ENCODE results near the gene STX8.
"Not testable (repeated sequence)": the region's sequence is repeated elsewhere in the genome, so short reads cannot be mapped to it uniquely, and the experiment has no call there.

Gene STX8

GRCh38 chr17:9410737-9411136, 164.9 kb downstream of the STX8 start:
- no peaks in the 10 kb centered on the region for H3K4me1 Mint-ChIP-seq
- DNase-seq: no peak
- no peaks in the 10 kb centered on the region for H3K27me3 Mint-ChIP-seq
- H3K4me3 Mint-ChIP-seq: no peak overlapping the region
- peaks cover 0 to 6% of the 10 kb centered on the region in 2 donors for H3K9me3 Mint-ChIP-seq
- no peak overlapping the region for H3K27ac Mint-ChIP-seq
- no peak for ATAC-seq

- H3K27ac Mint-ChIP-seq: no peak overlapping the region
- H3K27me3 Mint-ChIP-seq: no peaks in the 10 kb centered on the region
- ATAC-seq (no peak), DNase-seq (no peak)
- H3K9me3 Mint-ChIP-seq: peaks cover 0 to 6% of the 10 kb centered on the region in 2 donors
- no peak overlapping the region for H3K4me3 Mint-ChIP-seq
- H3K4me1 Mint-ChIP-seq: no peaks in the 10 kb centered on the region
Observed at GRCh38 chr17:9410301-9410700, 165.3 kb downstream of the STX8 start.

GRCh38 chr17:9409878-9410277, 165.7 kb downstream of the STX8 start:
- H3K4me3 Mint-ChIP-seq: no peak overlapping the region
- DNase-seq (no peak), ATAC-seq (no peak)
- peaks cover 2 to 6% of the 10 kb centered on the region in 2 donors for H3K9me3 Mint-ChIP-seq
- H3K27me3 Mint-ChIP-seq: no peaks in the 10 kb centered on the region
- H3K27ac Mint-ChIP-seq: no peak overlapping the region
- H3K4me1 Mint-ChIP-seq: no peaks in the 10 kb centered on the region

GRCh38 chr17:9408868-9409829, 166.5 kb downstream of the STX8 start:
- DNase-seq: no peak
- peaks cover 4 to 6% of the 10 kb centered on the region in 2 donors for H3K9me3 Mint-ChIP-seq
- no peaks in the 10 kb centered on the region for H3K27me3 Mint-ChIP-seq
- no peak overlapping the region for H3K4me3 Mint-ChIP-seq
- ATAC-seq: no peak
- H3K27ac Mint-ChIP-seq: no peak overlapping the region
- H3K4me1 Mint-ChIP-seq: no peaks in the 10 kb centered on the region

GRCh38 chr17:9408381-9408780, 167.2 kb downstream of the STX8 start:
- no peaks in the 10 kb centered on the region for H3K4me1 Mint-ChIP-seq
- no peak overlapping the region for H3K4me3 Mint-ChIP-seq
- H3K27me3 Mint-ChIP-seq: no peaks in the 10 kb centered on the region
- peaks cover 0 to 4% of the 10 kb centered on the region in 2 donors for H3K9me3 Mint-ChIP-seq
- ATAC-seq (no peak), DNase-seq (no peak)
- no peak overlapping the region for H3K27ac Mint-ChIP-seq

GRCh38 chr17:9406046-9406606, 169.5 kb downstream of the STX8 start:
- Mint-ChIP-seq H3K4me1 (no peaks in the 10 kb centered on the region), H3K9me3 (peaks cover 0 to 12% of the 10 kb centered on the region in 2 donors), H3K4me3 (no peak overlapping the region), H3K27ac (no peak overlapping the region), H3K27me3 (no peaks in the 10 kb centered on the region)
- ATAC-seq (no peak), DNase-seq (no peak)

GRCh38 chr17:9403257-9403656, 172.4 kb downstream of the STX8 start:
- DNase-seq (no peak), ATAC-seq (no peak)
- no peaks in the 10 kb centered on the region for H3K27me3 Mint-ChIP-seq
- H3K9me3 Mint-ChIP-seq: peaks cover 0 to 12% of the 10 kb centered on the region in 2 donors
- no peak overlapping the region for H3K4me3 Mint-ChIP-seq
- no peaks in the 10 kb centered on the region for H3K4me1 Mint-ChIP-seq
- H3K27ac Mint-ChIP-seq: no peak overlapping the region

- peaks cover 0 to 12% of the 10 kb centered on the region in 2 donors for H3K9me3 Mint-ChIP-seq
- no peak overlapping the region for H3K27ac Mint-ChIP-seq
- H3K27me3 Mint-ChIP-seq: no peaks in the 10 kb centered on the region
- no peaks in the 10 kb centered on the region for H3K4me1 Mint-ChIP-seq
- ATAC-seq: no peak
- H3K4me3 Mint-ChIP-seq: no peak overlapping the region
- DNase-seq: peak in 1 of 2 donors; percentile 18
Observed at GRCh38 chr17:9402590-9403199, 172.9 kb downstream of the STX8 start.

GRCh38 chr17:9401434-9401833, 174.2 kb downstream of the STX8 start:
- H3K4me1 Mint-ChIP-seq: no peaks in the 10 kb centered on the region
- H3K27ac Mint-ChIP-seq: no peak overlapping the region
- DNase-seq (no peak), ATAC-seq (no peak)
- no peaks in the 10 kb centered on the region for H3K27me3 Mint-ChIP-seq
- peaks cover 0 to 12% of the 10 kb centered on the region in 2 donors for H3K9me3 Mint-ChIP-seq
- no peak overlapping the region for H3K4me3 Mint-ChIP-seq

GRCh38 chr17:9389111-9389527, 186.5 kb downstream of the STX8 start:
- peak in 1 of 2 donors; percentile 41 for DNase-seq
- ATAC-seq: peak; percentile 93
- Mint-ChIP-seq H3K27ac (peak overlapping the region in 1 of 2 donors; percentile 78), H3K4me1 (peaks cover 17% of the 10 kb centered on the region), H3K27me3 (no peaks in the 10 kb centered on the region), H3K4me3 (no peak overlapping the region), H3K9me3 (peaks cover 15 to 20% of the 10 kb centered on the region in 2 donors)

GRCh38 chr17:9386401-9386800, 189.2 kb downstream of the STX8 start:
- Mint-ChIP-seq H3K27ac (no peak overlapping the region), H3K4me1 (peaks cover 17% of the 10 kb centered on the region), H3K9me3 (no peaks in the 10 kb centered on the region), H3K4me3 (no peak overlapping the region), H3K27me3 (no peaks in the 10 kb centered on the region)
- DNase-seq (no peak), ATAC-seq (no peak)

GRCh38 chr17:9383826-9384225, 191.8 kb downstream of the STX8 start:
- H3K4me1 Mint-ChIP-seq: peaks cover 3% of the 10 kb centered on the region
- H3K4me3 Mint-ChIP-seq: no peak overlapping the region
- no peaks in the 10 kb centered on the region for H3K27me3 Mint-ChIP-seq
- DNase-seq (no peak), ATAC-seq (no peak)
- H3K27ac Mint-ChIP-seq: no peak overlapping the region
- H3K9me3 Mint-ChIP-seq: no peaks in the 10 kb centered on the region

- DNase-seq (no peak), ATAC-seq (no peak)
- Mint-ChIP-seq H3K4me1 (no peaks in the 10 kb centered on the region), H3K27me3 (no peaks in the 10 kb centered on the region), H3K4me3 (no peak overlapping the region), H3K9me3 (no peaks in the 10 kb centered on the region), H3K27ac (no peak overlapping the region)
Observed at GRCh38 chr17:9382626-9383025, 193.0 kb downstream of the STX8 start.

- ATAC-seq: no peak
- H3K4me3 Mint-ChIP-seq: no peak overlapping the region
- DNase-seq: no peak
- no peaks in the 10 kb centered on the region for H3K4me1 Mint-ChIP-seq
- H3K9me3 Mint-ChIP-seq: no peaks in the 10 kb centered on the region
- H3K27ac Mint-ChIP-seq: no peak overlapping the region
- no peaks in the 10 kb centered on the region for H3K27me3 Mint-ChIP-seq
Observed at GRCh38 chr17:9381068-9381467, 194.6 kb downstream of the STX8 start.

GRCh38 chr17:9380361-9380760, 195.3 kb downstream of the STX8 start:
- H3K27me3 Mint-ChIP-seq: no peaks in the 10 kb centered on the region

GRCh38 chr17:9376177-9376576, 199.4 kb downstream of the STX8 start:
- not testable (repeated sequence) for H3K4me3 Mint-ChIP-seq, H3K4me1 Mint-ChIP-seq, ATAC-seq, DNase-seq, H3K27ac Mint-ChIP-seq, H3K27me3 Mint-ChIP-seq, H3K9me3 Mint-ChIP-seq

More at GRCh38 chr17:9380361-9380760, 195.3 kb downstream of the STX8 start:
- Mint-ChIP-seq H3K9me3 (no peaks in the 10 kb centered on the region), H3K27ac (no peak overlapping the region), H3K4me3 (no peak overlapping the region), H3K4me1 (no peaks in the 10 kb centered on the region)
- DNase-seq: no peak
- ATAC-seq: no peak
